Rectal smooth muscle tissue (tissue), 1 donor: ENCODE results near the gene KRTAP1-4.
"Not testable (repeated sequence)": the region's sequence is repeated elsewhere in the genome, so short reads cannot be mapped to it uniquely, and the experiment has no call there.

Experiments
- H3K27ac ChIP-seq: one replicate; pipeline ENCODE4 v1.7.0; 2013; ENCODE audit warnings: low read depth, low read length, inconsistent platforms
- H3K27me3 ChIP-seq: one replicate; pipeline ENCODE4 v1.7.0; 2013; ENCODE audit warnings: low read length; ENCODE audit not compliant: control insufficient read depth, insufficient read depth
- H3K36me3 ChIP-seq: one replicate; pipeline ENCODE4 v1.7.0; 2013; ENCODE audit warnings: low read length; ENCODE audit not compliant: control insufficient read depth, insufficient read depth
- H3K4me1 ChIP-seq: one replicate; pipeline ENCODE4 v1.7.0; 2013; ENCODE audit warnings: low read length; ENCODE audit not compliant: control insufficient read depth, insufficient read depth
- H3K4me3 ChIP-seq: one replicate; pipeline ENCODE4 v1.7.0; 2013; ENCODE audit warnings: low read length
- H3K9ac ChIP-seq: one replicate; pipeline ENCODE4 v1.7.0; 2013; ENCODE audit warnings: low read length

The KRTAP1-4 gene, protein sequence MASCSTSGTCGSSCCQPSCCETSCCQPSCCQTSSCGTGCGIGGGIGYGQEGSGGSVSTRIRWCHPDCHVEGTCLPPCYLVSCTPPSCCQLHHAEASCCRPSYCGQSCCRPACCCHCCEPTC

DNA sequence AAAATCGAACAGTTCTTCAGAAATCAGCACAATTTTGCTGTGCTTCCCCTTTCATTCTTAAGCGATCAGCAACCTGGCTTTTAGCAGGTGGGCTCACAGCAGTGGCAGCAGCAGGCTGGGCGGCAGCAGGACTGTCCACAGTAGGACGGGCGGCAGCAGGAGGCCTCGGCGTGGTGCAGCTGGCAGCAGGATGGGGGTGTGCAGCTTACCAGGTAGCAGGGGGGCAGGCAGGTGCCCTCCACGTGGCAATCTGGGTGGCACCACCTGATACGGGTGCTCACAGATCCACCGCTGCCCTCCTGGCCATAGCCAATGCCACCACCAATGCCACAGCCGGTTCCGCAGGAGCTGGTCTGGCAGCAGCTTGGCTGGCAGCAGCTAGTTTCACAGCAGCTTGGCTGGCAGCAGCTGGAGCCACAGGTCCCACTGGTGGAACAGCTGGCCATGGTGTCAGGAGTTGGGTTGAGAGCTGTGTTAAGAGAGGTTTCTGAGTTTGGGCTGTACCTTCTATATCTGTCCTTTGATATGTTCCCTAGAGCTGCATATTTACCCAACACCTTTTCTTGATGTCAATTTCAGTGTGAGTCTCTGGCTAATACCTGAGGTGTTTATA is at the start of gene KRTAP1-4:
Gene KRTAP1-4 (minus strand): TSS at position 563 of the 613 bp plus-strand sequence. CDS start 117 bp downstream, at position 446.
- no peak within 1 kb of the TSS for H3K4me3 ChIP-seq
- H3K27ac ChIP-seq: no peak within 1 kb of the TSS
- no peaks in the 10 kb centered on the region for H3K27me3 ChIP-seq
- no peak within 1 kb of the TSS for H3K9ac ChIP-seq
- no peaks in the 10 kb centered on the region for H3K4me1 ChIP-seq
- no peaks in the 10 kb centered on the region for H3K36me3 ChIP-seq

- H3K27ac ChIP-seq: no peak overlapping the region
- no peak overlapping the region for H3K4me3 ChIP-seq
- H3K36me3 ChIP-seq: no peaks in the 10 kb centered on the region
- H3K9ac ChIP-seq: no peak overlapping the region
- H3K4me1 ChIP-seq: no peaks in the 10 kb centered on the region
- no peaks in the 10 kb centered on the region for H3K27me3 ChIP-seq
Observed at GRCh38 chr17:41076788-41077187, 46.8 kb upstream of the KRTAP1-4 start.

GRCh38 chr17:41073676-41074075 is 43.7 kb upstream of the KRTAP1-4 start:
- H3K4me3 ChIP-seq: no peak overlapping the region
- H3K4me1 ChIP-seq: no peaks in the 10 kb centered on the region
- H3K36me3 ChIP-seq: no peaks in the 10 kb centered on the region
- no peak overlapping the region for H3K9ac ChIP-seq
- H3K27me3 ChIP-seq: no peaks in the 10 kb centered on the region
- no peak overlapping the region for H3K27ac ChIP-seq

- Histone ChIP-seq H3K27me3 (no peaks in the 10 kb centered on the region), H3K4me3 (no peak overlapping the region), H3K36me3 (no peaks in the 10 kb centered on the region), H3K9ac (no peak overlapping the region), H3K27ac (no peak overlapping the region), H3K4me1 (no peaks in the 10 kb centered on the region)
Observed at GRCh38 chr17:41071606-41072360, 41.8 kb upstream of the KRTAP1-4 start.

DNA sequence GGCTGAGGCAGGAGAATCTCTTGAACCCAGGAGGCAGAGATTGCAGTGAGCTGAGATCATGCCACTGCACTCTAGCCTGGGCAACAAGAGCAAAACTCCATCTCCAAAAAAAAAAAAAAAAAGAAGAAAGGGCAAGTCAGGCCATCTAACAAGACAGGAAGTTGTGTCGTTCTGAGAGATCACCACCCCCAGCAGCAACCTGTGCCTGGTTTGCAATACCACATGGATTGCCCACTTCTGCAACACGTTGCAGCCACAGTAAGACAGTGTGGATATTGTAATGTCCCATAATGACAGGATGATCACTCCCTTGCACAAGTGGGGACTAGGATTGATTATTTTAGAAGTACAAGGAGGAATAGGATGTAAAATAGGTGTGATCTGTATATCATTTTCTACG is 39.0 kb upstream of the KRTAP1-4 start:
- Histone ChIP-seq H3K4me3 (no peak overlapping the region), H3K9ac (no peak overlapping the region), H3K27ac (no peak overlapping the region), H3K36me3 (no peaks in the 10 kb centered on the region), H3K4me1 (no peaks in the 10 kb centered on the region), H3K27me3 (no peaks in the 10 kb centered on the region)

GRCh38 chr17:41067281-41067680 is 37.3 kb upstream of the KRTAP1-4 start:
- H3K27ac ChIP-seq: no peak overlapping the region
- no peaks in the 10 kb centered on the region for H3K36me3 ChIP-seq
- H3K4me3 ChIP-seq: no peak overlapping the region
- no peaks in the 10 kb centered on the region for H3K27me3 ChIP-seq
- no peaks in the 10 kb centered on the region for H3K4me1 ChIP-seq
- no peak overlapping the region for H3K9ac ChIP-seq

DNA sequence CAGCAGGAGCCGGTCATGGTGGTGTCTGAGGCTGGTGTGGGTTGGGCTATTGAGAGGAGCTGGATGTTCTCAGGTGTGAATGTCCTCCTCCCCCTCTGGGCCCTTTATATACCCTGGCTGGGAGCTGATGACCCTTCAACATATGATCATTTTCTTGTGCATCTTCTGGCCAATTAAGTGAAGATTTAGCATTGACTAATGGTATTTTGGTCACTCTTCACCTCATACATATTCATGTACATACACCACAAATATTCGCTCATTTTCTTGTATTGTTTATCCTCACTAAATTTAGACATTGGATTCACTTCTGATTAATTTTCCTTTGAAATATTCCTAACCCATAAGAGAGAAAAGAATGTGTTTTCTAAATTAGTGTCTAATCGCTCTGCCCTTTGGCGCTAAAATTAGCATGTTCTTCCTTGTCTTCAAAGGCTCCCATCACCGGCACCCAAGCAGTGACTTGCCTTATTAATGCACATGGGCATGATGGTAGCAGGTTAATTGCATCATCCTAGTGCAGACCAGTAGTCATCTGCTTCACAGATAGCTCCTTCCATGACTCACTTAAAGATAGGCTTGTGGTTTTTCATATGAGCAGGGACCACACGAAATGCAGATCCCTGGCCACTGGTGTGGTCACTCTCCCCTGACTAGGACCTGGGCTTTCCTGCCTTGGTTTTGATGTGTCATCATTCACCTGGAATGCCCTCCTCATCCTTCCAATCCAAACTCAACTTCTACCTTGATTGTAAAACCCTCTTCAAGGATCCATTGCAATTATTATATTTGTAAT is 36.0 kb upstream of the KRTAP1-4 start, which contains the start of gene KRTAP2-4:
Gene KRTAP2-4 (minus strand): TSS at position 51 of the 796 bp plus-strand sequence. CDS start 34 bp downstream, at position 17.
- H3K36me3 ChIP-seq: no peaks in the 10 kb centered on the region
- H3K9ac ChIP-seq: no peak within 1 kb of the TSS
- H3K4me1 ChIP-seq: no peaks in the 10 kb centered on the region
- H3K27ac ChIP-seq: no peak within 1 kb of the TSS
- H3K27me3 ChIP-seq: no peaks in the 10 kb centered on the region
- no peak within 1 kb of the TSS for H3K4me3 ChIP-seq

GRCh38 chr17:41065016-41065689 is 35.2 kb upstream of the KRTAP1-4 start:
- H3K36me3 ChIP-seq, H3K9ac ChIP-seq, H3K27ac ChIP-seq, H3K4me1 ChIP-seq, H3K4me3 ChIP-seq, H3K27me3 ChIP-seq: not testable (repeated sequence)

DNA sequence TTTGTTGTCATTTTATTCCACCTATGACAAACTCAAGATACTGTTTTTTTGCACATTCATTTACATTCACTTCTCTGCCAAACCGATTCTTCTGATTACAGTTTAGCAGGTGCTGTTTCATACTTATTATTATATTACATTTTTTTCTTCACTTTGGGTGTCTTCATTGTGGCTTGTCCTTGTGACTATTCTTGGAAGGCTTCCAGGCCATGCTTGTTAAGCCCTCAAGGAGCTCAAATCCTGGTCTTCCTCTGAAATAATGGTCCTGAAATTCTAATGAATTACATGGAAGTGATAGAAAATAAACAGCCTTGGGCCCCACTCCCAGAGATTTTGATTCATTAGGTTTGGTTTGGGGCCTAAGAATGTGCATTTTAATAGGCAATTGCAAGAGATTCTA is 34.3 kb upstream of the KRTAP1-4 start:
- Histone ChIP-seq H3K4me3 (no peak overlapping the region), H3K36me3 (no peaks in the 10 kb centered on the region), H3K4me1 (no peaks in the 10 kb centered on the region), H3K9ac (no peak overlapping the region), H3K27me3 (peaks cover 2% of the 10 kb centered on the region), H3K27ac (no peak overlapping the region)

- Histone ChIP-seq H3K27ac (no peak overlapping the region), H3K4me1 (no peaks in the 10 kb centered on the region), H3K4me3 (no peak overlapping the region), H3K36me3 (no peaks in the 10 kb centered on the region), H3K9ac (no peak overlapping the region), H3K27me3 (peaks cover 3% of the 10 kb centered on the region)
Observed at GRCh38 chr17:41063449-41063848, 33.5 kb upstream of the KRTAP1-4 start.

- Histone ChIP-seq H3K27ac (no peak overlapping the region), H3K4me1 (no peaks in the 10 kb centered on the region)
Observed at GRCh38 chr17:41061964-41062363, 32.0 kb upstream of the KRTAP1-4 start.

More at GRCh38 chr17:41061964-41062363, 32.0 kb upstream of the KRTAP1-4 start:
- H3K36me3 ChIP-seq: no peaks in the 10 kb centered on the region
- H3K4me3 ChIP-seq: no peak overlapping the region
- H3K9ac ChIP-seq: no peak overlapping the region
- peaks cover 3% of the 10 kb centered on the region for H3K27me3 ChIP-seq
